Brain microvascular endothelial cell (primary cell): Measurements from ENCODE around the gene PARP16.
"Not testable (repeated sequence)": the region's sequence is repeated elsewhere in the genome, so short reads cannot be mapped to it uniquely, and the experiment has no call there.

ENCODE experiments used
- DNase-seq: peaks from one replicate; pipeline ENCODE4 v3.0.0-alpha.2; 2020
- H3K27ac ChIP-seq: fragments of 250-450 bp; sonication (Bioruptor Pico); 2 replicates; pipeline ENCODE4 v1.5.1; 2020; ENCODE audit warnings: mild to moderate bottlenecking, moderate library complexity
- H3K27me3 ChIP-seq: fragments of 250-450 bp; sonication (Bioruptor Pico); replicated peaks from 2 replicates; pipeline ENCODE4 v1.5.1; 2020; ENCODE audit warnings: mild to moderate bottlenecking
- H3K36me3 ChIP-seq: fragments of 250-450 bp; sonication (Bioruptor Pico); replicated peaks from 2 replicates; pipeline ENCODE4 v1.5.1; 2020; ENCODE audit warnings: mild to moderate bottlenecking
- H3K4me3 ChIP-seq: 2 replicates; pipeline ENCODE4 v1.5.1; 2011; ENCODE audit warnings: low read depth, mild to moderate bottlenecking, control low read depth, low read length, moderate library complexity
- in situ Hi-C: cut with HindIII; loops from 2 replicates; pipeline ENCODE4 v1.10.0; 2017; ENCODE audit warnings: low sequenced_read_pairs, low pct_ligation_motif_present
- TF ChIP-seq, protein P1 (sequence below): IDR thresholded peaks from 2 replicates; pipeline ENCODE4 v1.5.1; 2011; ENCODE audit warnings: low read depth, mild to moderate bottlenecking, moderate library complexity, low read length, control low read depth, inconsistent platforms; ENCODE audit errors: missing control alignments

The PARP16 gene

DNA sequence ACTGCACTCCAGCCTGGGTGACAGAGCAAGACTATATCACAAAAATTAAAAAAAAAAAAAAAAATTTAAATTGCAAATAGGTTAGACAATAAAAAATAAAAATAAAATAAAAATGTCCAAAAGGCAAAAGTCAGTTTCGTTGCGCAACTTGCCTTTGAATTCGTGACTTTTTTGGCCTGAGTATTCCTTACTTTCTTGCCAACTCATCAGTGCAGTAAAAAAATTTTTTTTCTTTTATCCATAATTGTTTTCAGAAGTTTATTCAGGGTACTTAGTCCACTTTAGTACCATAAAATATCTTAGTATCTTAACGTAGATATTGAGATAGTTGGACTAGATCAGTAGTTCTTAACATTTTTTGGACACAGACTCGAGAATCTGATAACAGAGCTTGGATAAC is 53.0 kb downstream of the PARP16 start:
- in situ Hi-C loops: no loop called here
- no peak for DNase-seq

DNA sequence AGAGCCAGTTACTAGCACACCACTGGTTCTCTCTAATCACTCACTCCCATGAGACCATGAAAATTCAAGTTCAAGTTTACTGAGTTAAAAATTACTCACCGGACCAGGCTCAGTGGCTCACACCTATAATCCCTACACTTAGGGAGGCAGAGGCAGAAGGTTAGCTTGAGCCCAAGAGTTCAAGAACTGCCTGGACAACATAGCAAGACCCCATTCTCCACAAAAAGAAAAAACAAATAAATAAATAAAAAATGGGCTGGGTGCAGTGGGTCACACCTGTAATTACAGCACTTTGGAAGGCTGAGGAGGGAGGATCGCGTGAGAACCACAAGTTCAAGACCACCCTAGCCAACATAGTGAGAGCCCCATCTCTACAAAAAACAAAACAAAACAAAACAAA is 54.2 kb downstream of the PARP16 start:
- in situ Hi-C loops: no loop called here
- DNase-seq: no peak
- Histone ChIP-seq H3K4me3 (no peak overlapping the region), H3K27me3 (no peaks in the 10 kb centered on the region), H3K36me3 (no peaks in the 10 kb centered on the region), H3K27ac (no peak overlapping the region)
- TF ChIP-seq, protein P1, sequence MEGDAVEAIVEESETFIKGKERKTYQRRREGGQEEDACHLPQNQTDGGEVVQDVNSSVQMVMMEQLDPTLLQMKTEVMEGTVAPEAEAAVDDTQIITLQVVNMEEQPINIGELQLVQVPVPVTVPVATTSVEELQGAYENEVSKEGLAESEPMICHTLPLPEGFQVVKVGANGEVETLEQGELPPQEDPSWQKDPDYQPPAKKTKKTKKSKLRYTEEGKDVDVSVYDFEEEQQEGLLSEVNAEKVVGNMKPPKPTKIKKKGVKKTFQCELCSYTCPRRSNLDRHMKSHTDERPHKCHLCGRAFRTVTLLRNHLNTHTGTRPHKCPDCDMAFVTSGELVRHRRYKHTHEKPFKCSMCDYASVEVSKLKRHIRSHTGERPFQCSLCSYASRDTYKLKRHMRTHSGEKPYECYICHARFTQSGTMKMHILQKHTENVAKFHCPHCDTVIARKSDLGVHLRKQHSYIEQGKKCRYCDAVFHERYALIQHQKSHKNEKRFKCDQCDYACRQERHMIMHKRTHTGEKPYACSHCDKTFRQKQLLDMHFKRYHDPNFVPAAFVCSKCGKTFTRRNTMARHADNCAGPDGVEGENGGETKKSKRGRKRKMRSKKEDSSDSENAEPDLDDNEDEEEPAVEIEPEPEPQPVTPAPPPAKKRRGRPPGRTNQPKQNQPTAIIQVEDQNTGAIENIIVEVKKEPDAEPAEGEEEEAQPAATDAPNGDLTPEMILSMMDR: no peak

More for the DNA sequence above, 53.0 kb downstream of the PARP16 start:
- H3K4me3 ChIP-seq: no peak overlapping the region
- TF ChIP-seq, protein P1: no peak
- no peak overlapping the region for H3K27ac ChIP-seq
- H3K27me3 ChIP-seq: no peaks in the 10 kb centered on the region
- H3K36me3 ChIP-seq: no peaks in the 10 kb centered on the region

DNA sequence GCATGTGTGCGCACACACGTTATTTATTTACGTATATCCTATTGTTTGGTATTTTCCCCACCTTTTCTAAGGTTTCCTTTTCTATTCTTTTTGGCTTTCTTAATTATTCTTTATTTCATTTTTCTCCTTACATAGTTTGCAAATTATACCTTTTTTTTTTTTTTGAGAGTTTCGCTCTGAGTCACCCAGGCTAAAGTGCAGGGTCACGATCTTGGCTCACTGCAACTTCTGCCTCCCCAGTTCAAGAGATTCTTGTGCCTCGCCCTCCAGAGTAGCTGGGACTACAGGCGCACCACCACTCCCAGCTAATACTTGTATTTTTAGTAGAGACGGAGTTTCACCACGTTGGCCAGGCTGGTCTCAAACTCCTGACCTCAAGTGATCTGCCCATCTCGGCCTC is 55.4 kb downstream of the PARP16 start:
- in situ Hi-C loops: no loop called here
- Histone ChIP-seq H3K27ac (no peak overlapping the region), H3K36me3 (no peaks in the 10 kb centered on the region), H3K27me3 (no peaks in the 10 kb centered on the region), H3K4me3 (no peak overlapping the region)
- no peak for DNase-seq
- TF ChIP-seq, protein P1: no peak

DNA sequence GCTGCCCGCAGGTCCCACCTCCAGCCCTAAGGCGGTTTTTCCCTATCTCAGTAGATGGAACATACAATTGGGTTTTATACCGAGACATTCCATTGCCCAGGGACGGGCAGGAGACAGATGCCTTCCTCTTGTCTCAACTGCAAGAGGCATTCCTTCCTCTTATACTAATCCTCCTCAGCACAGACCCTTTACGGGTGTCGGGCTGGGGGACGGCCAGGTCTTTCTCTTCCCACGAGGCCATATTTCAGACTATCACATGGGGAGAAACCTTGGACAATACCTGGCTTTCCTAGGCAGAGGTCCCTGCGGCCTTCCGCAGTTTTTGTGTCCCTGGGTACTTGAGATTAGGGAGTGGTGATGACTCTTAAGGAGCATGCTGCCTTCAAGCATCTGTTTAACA is 59.8 kb downstream of the PARP16 start:
- H3K36me3 ChIP-seq, in situ Hi-C loops, H3K27ac ChIP-seq, DNase-seq, H3K27me3 ChIP-seq, H3K4me3 ChIP-seq: not testable (repeated sequence)

DNA sequence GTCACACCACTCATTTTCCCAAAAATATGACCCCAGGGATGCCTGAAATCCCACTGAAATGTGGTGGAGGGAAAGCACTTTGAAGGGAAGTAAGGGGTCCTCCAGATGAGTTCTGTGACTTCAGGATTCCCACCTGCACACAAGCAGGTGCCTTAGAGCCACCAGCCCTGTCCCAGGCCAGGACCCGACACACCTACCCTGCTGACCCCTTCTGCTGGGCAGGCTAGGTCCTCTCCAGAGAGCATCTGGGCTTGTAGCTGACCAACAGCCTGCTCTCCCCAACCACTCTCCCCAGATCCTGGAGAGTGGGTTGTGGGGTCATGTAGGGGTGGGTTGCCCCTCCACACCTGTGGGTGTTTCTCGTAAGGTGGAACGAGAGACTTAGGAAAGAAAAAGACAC is 60.5 kb downstream of the PARP16 start:
- Histone ChIP-seq H3K27ac (no peak overlapping the region), H3K27me3 (no peaks in the 10 kb centered on the region), H3K36me3 (no peaks in the 10 kb centered on the region), H3K4me3 (no peak overlapping the region)
- DNase-seq: no peak
- in situ Hi-C loops: no loop called here
- TF ChIP-seq, protein P1: no peak

DNA sequence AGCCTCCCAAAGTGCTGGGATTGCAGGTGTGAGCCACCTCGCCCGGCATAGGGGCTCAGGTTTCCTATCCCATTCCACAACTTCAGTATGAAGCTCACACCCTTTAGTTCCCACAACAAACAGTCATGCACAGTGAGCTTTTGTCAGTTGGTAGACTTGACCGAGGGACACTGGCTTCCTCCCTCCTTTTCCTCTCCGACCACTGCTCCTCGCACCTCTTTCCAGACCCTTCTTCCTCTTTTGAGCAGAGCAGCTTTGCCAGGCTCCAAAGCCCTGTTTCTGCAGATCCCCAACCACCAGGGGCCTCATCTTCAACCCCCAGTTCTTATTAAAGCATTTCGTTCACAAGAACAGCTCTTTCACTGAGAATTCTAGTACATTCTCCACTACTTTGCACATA is 62.7 kb downstream of the PARP16 start:
- Histone ChIP-seq H3K27ac (no peak overlapping the region), H3K36me3 (no peaks in the 10 kb centered on the region), H3K27me3 (no peaks in the 10 kb centered on the region), H3K4me3 (no peak overlapping the region)
- TF ChIP-seq, protein P1: no peak
- no peak for DNase-seq
- in situ Hi-C loops: no loop called here

DNA sequence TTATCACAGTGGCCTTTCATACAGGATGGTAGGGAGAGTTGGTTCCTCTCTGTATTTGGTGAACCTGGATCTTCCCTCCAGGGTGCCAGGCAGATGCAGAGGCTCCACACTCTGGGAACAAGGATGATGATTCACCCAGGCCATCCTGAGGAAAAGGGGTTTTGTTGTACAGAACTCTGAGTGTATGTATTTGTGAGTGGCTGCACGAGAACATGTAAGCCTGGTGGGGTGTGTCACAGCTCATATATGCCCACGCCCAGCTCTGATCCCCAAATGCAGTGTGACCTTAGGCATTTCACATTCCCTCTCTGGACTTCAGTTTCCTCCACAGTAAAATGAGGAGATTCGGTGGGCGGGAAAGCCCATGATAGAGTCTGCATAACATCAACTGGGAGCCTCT is 63.8 kb downstream of the PARP16 start:
- no peaks in the 10 kb centered on the region for H3K36me3 ChIP-seq
- no peak overlapping the region for H3K27ac ChIP-seq
- DNase-seq: no peak
- TF ChIP-seq, protein P1: no peak
- no peak overlapping the region for H3K4me3 ChIP-seq
- H3K27me3 ChIP-seq: no peaks in the 10 kb centered on the region
- in situ Hi-C loops: no loop called here
